SKM-1 treated with dmso at 0.1 percent for 144 hours (cell line): ENCODE data around the gene LYSMD2.
"Not testable (repeated sequence)": the region's sequence is repeated elsewhere in the genome, so short reads cannot be mapped to it uniquely, and the experiment has no call there.

Experiments used
- DNase-seq: peaks from one replicate; lab custom pipeline; 2025; ENCODE audit not compliant: unreplicated experiment; lab: John Stamatoyannopoulos, UW

LYSMD2 gene

GRCh38 chr15:51737522-51738305 is at the start of gene LYSMD2:
TSS of gene LYSMD2 (minus strand) at chr15:51737655. CDS start at chr15:51737622, 33 bp downstream.
- DNase-seq = peak; percentile 37

- not testable (repeated sequence) for DNase-seq
Measured at GRCh38 chr15:51787130-51787529, 49.7 kb upstream of the LYSMD2 start.

- no peak for DNase-seq
Measured at GRCh38 chr15:51783967-51784366, 46.5 kb upstream of the LYSMD2 start.

- DNase-seq = no peak
Measured at GRCh38 chr15:51782357-51782896, 45.0 kb upstream of the LYSMD2 start.

GRCh38 chr15:51781506-51781905 is 44.1 kb upstream of the LYSMD2 start:
- DNase-seq = no peak

- no peak for DNase-seq
Measured at GRCh38 chr15:51780636-51781035, 43.2 kb upstream of the LYSMD2 start.

GRCh38 chr15:51776952-51777569 is 39.6 kb upstream of the LYSMD2 start:
- DNase-seq = peak; percentile 79

GRCh38 chr15:51775967-51776816 is 38.7 kb upstream of the LYSMD2 start:
- peak; percentile 41 for DNase-seq

- DNase-seq = no peak
Measured at GRCh38 chr15:51774916-51775315, 37.5 kb upstream of the LYSMD2 start.

GRCh38 chr15:51771773-51772172 is 34.3 kb upstream of the LYSMD2 start:
- no peak for DNase-seq

GRCh38 chr15:51770902-51771301 is 33.4 kb upstream of the LYSMD2 start:
- DNase-seq = no peak

GRCh38 chr15:51768018-51768417 is 30.6 kb upstream of the LYSMD2 start:
- DNase-seq = peak; percentile 81

- DNase-seq = no peak
Measured at GRCh38 chr15:51766341-51766740, 28.9 kb upstream of the LYSMD2 start.

- no peak for DNase-seq
Measured at GRCh38 chr15:51765751-51766150, 28.3 kb upstream of the LYSMD2 start.

- DNase-seq = no peak
Measured at GRCh38 chr15:51760805-51761204, 23.4 kb upstream of the LYSMD2 start.

GRCh38 chr15:51759557-51760070 is 22.2 kb upstream of the LYSMD2 start:
- peak; percentile 56 for DNase-seq

GRCh38 chr15:51758645-51759044 is 21.2 kb upstream of the LYSMD2 start:
- DNase-seq = no peak

GRCh38 chr15:51757450-51757849 is 20.0 kb upstream of the LYSMD2 start:
- no peak for DNase-seq

- peak; percentile 92 for DNase-seq
Measured at GRCh38 chr15:51756482-51756881, 19.0 kb upstream of the LYSMD2 start.

GRCh38 chr15:51755790-51756189 is 18.3 kb upstream of the LYSMD2 start:
- peak; percentile 24 for DNase-seq

GRCh38 chr15:51754267-51754666 is 16.8 kb upstream of the LYSMD2 start:
- peak; percentile 69 for DNase-seq
